GM10266 (cell line): Measurements from ENCODE around the gene IL10.

Experiments
- DNase-seq: peaks from one replicate; pipeline ENCODE4 v3.0.0; 2012; ENCODE audit errors: extremely low spot score
- TF ChIP-seq, protein P1 (sequence below): IDR thresholded peaks from 2 replicates; pipeline ENCODE4 v1.5.1; 2012; ENCODE audit warnings: mild to moderate bottlenecking, low read depth; ENCODE audit not compliant: control insufficient read depth, insufficient read depth; ENCODE audit errors: missing control alignments

IL10 gene

DNA sequence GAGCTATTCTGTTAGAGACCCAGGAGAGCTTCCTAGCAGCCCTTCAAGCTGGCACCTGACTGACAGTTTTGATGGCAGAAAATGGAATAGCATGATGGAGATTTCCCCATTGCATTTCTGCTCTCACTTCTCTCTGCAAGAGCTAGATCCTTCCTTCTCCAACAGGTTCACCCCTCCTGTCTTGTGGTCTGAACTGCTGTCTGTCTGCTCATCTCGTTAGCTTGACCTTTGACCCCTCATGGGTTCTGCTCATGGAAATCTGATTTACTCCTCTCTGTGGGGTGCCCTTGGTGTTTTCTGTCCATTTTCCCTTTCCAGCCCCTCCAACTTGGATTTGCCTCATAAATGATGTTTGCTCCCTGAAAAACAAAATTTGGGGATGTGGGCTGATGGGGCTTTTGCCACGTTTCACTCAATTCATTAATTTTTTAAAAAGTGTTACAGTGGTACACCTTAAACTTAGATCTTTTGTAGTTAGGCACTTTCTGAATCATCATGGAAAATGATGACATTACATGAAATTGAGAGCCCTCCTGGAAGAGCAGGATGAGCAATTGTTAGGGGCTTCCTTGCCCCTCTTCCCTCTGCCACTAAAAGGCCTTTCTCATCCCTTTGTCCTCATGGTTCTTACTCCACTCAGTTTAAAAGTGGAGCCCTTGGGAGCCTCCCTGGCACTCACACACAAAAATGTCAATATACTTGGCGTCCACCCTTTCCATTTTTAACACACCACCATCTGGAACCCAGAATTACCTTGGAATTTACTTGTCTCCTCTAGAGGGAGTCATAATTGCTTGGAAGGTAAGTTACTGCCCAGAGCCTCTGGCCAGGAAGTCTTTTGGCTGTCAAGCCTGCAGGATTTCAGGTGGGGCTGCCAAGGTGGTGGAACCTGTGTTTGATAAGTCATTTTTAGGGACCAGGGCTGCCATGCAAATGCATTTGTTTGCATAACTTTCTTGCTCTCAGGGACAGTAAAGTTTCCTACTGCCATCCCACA, 33.6 kb downstream of the IL10 start:
- TF ChIP-seq, protein P1, sequence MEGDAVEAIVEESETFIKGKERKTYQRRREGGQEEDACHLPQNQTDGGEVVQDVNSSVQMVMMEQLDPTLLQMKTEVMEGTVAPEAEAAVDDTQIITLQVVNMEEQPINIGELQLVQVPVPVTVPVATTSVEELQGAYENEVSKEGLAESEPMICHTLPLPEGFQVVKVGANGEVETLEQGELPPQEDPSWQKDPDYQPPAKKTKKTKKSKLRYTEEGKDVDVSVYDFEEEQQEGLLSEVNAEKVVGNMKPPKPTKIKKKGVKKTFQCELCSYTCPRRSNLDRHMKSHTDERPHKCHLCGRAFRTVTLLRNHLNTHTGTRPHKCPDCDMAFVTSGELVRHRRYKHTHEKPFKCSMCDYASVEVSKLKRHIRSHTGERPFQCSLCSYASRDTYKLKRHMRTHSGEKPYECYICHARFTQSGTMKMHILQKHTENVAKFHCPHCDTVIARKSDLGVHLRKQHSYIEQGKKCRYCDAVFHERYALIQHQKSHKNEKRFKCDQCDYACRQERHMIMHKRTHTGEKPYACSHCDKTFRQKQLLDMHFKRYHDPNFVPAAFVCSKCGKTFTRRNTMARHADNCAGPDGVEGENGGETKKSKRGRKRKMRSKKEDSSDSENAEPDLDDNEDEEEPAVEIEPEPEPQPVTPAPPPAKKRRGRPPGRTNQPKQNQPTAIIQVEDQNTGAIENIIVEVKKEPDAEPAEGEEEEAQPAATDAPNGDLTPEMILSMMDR: peak; percentile 34
- DNase-seq: no peak

DNA sequence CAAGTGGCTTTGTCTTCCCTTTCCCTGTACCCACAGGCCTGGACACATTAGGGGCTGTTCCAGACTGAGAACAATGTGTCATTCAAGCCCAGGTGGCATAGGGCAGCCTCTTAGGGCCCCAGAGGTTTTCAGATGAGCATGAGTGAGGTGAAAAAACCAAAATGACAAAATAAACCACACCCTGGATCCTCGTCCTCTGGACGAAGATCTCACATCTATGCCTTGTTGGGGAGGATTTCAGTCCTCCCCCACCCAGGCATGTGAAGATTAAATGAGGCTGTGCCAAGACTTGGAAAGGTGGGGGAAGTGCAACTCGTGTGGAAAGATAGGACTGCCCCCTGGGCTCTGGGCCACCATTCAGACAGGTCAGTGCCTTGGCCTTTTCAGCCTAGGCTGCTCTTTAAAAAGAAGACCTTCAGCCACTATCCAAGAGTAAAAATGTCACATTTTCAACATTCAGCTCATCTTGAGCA, 34.5 kb downstream of the IL10 start:
- no peak for DNase-seq
- TF ChIP-seq, protein P1: no peak

DNA sequence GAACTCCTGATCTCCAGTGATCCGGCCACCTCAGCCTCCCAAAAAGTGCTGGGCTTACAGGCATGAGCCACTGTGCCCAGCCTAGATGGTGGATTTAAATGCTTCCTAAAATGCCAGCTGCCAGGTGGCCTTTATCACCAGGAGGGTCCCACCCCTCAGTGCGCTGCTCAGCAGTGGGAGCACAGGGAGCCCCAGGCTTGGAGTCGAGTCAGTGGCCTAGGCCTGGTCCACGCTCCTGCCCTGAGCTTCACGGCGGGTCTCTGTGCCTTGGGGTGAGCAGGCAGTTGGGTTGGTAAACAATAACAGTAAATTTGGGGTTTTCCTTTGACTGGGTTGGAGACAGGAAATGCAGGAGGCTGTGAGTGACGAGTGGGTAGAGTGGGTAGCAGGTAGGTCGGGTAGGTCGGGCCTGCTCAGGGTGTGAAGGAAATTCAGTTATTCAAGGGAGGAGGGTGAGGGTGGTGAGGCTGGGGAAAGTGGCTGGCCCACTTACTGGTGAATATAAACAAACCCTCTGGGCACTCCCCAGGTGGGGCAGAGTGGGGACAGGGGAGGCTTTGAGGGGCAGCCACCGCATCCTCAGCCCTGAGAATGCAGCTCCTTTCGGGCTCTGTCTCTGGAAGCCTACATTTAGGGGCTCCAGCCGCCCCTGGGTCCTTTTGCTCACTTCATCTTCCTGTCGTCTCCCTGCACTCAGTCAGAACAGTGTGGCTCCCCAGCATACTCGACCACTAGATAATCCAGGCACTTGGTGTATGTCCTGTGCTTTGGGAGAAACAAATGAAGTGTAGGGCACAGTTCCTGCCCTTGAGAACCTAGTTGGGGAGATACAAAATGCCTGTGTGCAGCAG, 35.2 kb downstream of the IL10 start:
- no peak for DNase-seq
- TF ChIP-seq, protein P1: no peak

DNA sequence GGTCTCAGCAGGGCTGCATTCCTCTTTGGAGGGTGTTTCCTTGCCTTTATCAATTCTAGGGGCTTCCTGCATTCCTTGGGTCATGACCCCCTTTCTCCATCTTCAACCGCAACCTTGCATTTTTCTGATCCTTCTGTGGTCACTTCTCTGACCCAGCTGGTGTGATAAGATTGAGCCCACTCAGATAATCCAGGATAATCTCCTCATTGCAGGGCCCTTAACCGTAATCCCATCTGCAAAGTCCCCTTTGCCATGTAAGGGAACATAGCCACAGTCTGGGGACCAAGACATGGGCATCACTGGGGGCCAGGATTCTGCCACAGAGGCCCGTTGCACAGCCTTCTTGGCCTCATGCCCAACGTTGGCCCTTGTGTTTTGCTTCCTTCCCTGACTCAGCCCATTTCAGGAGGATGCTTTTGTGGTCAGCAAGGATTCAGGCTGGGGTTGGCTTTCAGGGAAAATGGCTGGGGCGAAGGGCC, 36.7 kb downstream of the IL10 start:
- TF ChIP-seq, protein P1: no peak
- DNase-seq: no peak

DNA sequence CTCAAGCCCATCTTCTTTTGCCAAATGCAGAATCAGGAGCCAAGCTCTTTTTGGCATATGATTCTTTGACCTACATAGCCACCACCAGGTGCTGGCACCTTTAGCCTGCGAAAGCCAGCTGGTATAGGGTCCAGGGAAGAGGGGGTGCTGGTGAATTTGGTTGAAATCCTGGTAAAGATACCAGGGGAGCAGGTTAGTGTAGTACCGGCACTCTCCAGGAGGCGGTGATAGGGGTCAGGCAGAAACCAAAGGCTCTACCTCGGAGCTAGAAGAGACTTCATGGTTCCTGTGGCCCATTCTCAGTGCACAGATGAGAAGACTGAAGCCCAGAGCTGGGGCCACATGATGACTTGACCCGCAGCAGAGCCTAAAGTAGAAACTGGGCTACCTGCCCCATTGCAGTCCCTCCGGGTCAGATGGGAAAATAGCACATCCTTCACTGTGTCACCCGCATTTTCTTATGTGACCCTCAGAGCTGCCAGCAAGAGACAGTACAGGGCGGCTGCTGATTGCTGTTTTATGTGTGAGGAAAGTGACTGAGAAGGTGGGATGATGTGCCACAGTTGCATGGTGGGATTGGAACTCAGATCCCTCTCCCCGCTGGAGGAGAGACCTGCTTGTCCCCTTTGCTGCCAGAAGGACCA, 37.7 kb downstream of the IL10 start:
- peak; percentile 67 for DNase-seq

DNA sequence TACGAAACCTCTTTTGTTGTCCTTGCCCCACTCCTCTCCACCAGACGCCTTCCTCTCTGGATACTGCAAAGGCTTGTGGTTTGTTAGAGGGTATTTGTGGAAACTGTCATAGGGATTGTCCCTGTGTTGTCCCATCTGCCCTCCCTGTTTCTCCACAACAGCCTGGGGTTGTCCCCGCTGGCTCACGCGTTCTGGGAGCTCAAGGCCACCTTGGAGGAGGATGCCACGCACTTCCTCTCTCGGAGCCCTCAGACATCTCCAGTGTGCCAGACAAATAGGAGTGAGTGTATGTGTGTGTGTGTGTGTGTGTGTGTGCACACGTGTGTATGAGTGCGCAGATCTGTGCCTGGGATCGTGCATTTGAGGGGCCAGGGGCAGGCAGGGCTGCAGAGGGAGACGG, 39.3 kb downstream of the IL10 start:
- TF ChIP-seq, protein P1: no peak

More for the DNA sequence above, 37.7 kb downstream of the IL10 start:
- TF ChIP-seq, protein P1: peak; percentile 82

More for the DNA sequence above, 39.3 kb downstream of the IL10 start:
- no peak for DNase-seq
